NCI-H2107 treated with DMSO at 0.1 percent for 48 hours (cell line): Measurements from ENCODE around the gene MARS1.
A peak's percentile ranks its signal among the peaks of the same experiment; 100 is the strongest.

Experiments used
- DNase-seq: peaks from one replicate; lab custom pipeline; 2025; ENCODE audit not compliant: unreplicated experiment; lab: John Stamatoyannopoulos, UW

Gene MARS1

GRCh38 chr12:57456737-57457490 is 31.0 kb upstream of the MARS1 start:
- DNase-seq = no peak

GRCh38 chr12:57458665-57459054 is 29.2 kb upstream of the MARS1 start:
- no peak for DNase-seq

GRCh38 chr12:57459055-57459749 is 28.7 kb upstream of the MARS1 start:
- peak; percentile 95 for DNase-seq

DNA sequence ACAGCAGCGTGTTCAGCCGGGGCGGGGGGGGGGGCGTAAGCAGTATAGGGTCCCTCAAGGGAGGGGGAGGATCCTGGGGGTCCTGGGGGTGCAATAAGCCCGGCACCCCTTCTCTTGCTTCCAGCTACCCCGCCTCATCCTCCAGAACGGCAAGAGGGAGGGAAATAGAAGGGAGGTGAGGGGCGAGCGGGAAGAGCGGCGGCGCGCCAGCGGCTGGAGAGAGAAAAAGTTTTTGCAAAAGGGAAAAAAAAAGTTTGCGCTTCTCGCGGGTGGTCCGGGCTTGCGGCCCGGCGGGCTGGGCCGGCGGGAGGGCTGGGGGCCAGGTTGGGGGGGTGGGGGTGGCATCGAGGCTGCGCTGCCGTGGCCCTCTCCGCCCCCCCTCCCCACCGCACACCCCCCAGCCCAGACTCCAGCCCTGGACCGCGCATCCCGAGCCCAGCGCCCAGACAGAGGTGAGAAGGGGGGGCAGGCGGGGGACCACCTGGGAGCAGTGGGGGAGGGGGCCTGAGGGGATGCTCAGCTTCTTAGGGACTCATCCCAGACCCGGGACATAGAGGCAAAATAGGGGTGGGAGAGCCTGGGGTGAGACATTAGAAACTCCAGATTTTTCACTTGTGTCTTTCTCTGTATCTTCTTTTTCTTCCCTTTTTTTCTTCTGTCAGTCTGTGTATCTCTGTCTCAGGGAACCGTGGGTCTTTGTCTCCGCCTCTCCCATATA is 28.0 kb upstream of the MARS1 start, which contains the start of gene GLI1:
TSS of gene GLI1 (plus strand) at position 36 of the 718 bp plus-strand sequence. CDS start 3,907 bp downstream, outside the sequence.
- no peak for DNase-seq

DNA sequence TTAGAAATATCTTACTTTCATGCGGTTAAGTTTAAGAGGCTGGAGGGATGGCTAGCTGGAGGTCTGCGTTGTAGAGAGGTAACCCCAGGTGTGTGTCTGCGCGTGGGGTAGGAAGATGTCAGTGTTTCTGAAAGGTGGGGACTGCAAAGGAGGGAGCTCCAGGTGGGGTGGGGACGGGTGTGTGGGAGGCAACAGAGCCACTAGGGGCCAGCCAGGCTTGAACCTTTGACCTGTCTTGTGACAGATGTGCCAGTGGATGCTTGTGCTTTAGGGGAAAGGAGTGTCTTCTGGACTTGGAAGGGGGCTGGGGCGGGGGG is 27.4 kb upstream of the MARS1 start:
- DNase-seq = no peak

DNA sequence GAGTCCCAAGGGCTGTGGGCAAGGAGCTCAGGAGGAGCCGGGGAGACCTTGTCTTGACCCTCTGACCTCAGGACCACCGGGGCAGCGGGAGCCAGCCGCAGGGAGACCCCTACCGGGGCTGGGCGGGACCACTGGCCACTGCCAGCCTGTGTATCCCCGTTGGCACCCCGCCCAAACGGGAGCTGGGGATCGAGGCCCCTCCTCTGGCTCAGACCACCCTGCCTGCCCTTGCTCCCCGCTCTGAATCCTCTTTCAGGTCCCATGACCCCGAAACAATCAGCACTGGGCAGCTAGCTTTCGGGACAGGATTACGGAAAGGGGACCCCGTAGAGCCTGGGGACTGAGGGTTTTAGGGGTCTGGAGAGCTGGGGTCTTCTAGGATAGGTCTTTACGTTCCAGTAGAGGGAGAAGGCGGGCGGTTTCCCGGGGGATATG is 27.0 kb upstream of the MARS1 start:
- DNase-seq = no peak

DNA sequence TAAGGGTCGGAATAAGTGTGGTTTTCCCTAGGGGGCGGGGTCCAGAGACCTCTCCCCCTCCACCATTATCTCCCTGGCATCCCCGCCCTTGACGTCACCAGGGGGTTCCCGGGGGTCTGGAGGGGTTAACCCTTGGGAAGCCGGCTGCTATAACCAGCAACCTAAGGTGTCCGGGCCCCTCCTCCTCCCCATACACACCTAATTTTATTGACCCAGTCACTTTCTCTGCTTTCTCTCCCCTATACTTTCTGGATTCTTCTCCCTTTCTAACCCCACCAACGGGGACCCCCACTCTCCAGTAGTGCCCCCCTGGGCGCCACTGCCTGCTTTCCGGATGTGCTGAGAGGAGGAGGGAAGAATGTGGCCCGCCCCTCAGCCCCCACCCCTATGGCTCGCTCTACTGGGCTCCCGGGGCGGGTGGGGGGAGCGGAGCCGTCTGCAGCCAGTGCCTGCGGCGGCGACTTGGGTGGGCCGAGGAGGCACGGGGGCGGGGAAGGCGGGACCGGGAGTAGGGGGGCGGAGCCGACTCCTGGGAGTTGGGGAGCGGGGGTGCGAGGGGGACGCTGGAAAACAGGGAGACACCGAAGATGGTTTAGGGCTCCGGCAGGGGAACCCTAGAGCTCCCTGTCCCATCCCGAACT is 26.5 kb upstream of the MARS1 start:
- no peak for DNase-seq

GRCh38 chr12:57461917-57462250 is 26.0 kb upstream of the MARS1 start:
- no peak for DNase-seq

- DNase-seq = peak; percentile 90
These were observed 25.5 kb upstream of the MARS1 start for GRCh38 chr12:57462251-57462911.

- no peak for DNase-seq
These were observed 25.0 kb upstream of the MARS1 start for GRCh38 chr12:57462912-57463253.

- no peak for DNase-seq
These were observed 23.3 kb upstream of the MARS1 start for GRCh38 chr12:57464569-57464968.

- DNase-seq = no peak
These were observed 22.7 kb upstream of the MARS1 start for GRCh38 chr12:57465030-57465746.

DNA sequence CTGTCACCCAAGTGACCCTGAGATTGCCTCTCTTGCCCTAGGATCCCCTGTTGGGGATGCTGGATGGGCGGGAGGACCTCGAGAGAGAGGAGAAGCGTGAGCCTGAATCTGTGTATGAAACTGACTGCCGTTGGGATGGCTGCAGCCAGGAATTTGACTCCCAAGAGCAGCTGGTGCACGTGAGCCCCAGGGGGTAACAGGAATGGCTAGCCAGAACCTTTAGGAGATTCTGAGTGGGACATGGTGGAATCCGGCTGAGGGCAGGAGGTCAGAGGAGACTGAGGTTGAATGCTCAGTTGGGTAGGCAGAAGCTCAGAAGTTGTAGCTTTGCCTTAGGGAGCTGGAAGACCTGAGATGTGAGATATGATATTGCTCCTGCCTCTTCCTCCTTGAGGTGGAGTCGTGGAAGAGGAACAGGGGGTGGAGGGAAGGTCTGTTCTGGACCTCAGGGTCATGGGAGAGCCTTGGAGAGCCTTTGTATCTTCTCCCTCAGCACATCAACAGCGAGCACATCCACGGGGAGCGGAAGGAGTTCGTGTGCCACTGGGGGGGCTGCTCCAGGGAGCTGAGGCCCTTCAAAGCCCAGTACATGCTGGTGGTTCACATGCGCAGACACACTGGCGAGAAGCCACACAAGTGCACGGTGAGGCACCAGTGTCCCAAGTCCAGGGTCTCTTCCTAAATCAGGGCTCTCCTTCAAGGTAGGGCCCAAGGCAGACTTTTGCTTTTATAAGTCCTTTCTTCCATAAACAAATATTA is 21.9 kb upstream of the MARS1 start:
- no peak for DNase-seq

GRCh38 chr12:57467212-57467874 is 20.5 kb upstream of the MARS1 start:
- no peak for DNase-seq

DNA sequence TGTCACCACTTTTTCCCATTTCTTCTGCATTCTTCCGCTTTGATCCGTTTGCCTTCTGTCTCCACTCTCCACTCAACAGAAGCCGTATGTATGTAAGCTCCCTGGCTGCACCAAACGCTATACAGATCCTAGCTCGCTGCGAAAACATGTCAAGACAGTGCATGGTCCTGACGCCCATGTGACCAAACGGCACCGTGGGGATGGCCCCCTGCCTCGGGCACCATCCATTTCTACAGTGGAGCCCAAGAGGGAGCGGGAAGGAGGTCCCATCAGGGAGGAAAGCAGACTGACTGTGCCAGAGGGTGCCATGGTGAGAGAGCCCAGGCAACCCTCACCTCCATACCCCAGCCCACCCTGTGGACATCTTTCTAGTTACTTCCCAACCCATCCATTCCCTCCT is 20.0 kb upstream of the MARS1 start:
- no peak for DNase-seq

GRCh38 chr12:57469296-57470164 is 18.3 kb upstream of the MARS1 start:
- no peak for DNase-seq

DNA sequence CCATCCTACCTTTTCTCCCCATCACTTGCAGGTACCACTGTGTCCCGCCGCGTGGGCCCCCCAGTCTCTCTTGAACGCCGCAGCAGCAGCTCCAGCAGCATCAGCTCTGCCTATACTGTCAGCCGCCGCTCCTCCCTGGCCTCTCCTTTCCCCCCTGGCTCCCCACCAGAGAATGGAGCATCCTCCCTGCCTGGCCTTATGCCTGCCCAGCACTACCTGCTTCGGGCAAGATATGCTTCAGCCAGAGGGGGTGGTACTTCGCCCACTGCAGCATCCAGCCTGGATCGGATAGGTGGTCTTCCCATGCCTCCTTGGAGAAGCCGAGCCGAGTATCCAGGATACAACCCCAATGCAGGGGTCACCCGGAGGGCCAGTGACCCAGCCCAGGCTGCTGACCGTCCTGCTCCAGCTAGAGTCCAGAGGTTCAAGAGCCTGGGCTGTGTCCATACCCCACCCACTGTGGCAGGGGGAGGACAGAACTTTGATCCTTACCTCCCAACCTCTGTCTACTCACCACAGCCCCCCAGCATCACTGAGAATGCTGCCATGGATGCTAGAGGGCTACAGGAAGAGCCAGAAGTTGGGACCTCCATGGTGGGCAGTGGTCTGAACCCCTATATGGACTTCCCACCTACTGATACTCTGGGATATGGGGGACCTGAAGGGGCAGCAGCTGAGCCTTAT is 17.4 kb upstream of the MARS1 start:
- no peak for DNase-seq
